Chondrocyte (in vitro differentiated cells): ENCODE measurements around the gene TBX15. TPM values are rescaled to one million over a fixed set of nuclear protein-coding genes. Genes with fewer than 3 reads are reported as not detected.

Source experiments
- DNase-seq: peaks from one replicate; pipeline ENCODE4 v3.0.0; 2021; ENCODE audit warnings: mixed read lengths, low spot score
- H3K27ac Mint-ChIP-seq: one replicate; pipeline ENCODE4 v1.8.0; 2021; ENCODE audit warnings: mild to moderate bottlenecking, moderate library complexity, mixed read lengths; ENCODE audit not compliant: unreplicated experiment
- H3K27me3 Mint-ChIP-seq: 2 replicates; pipeline ENCODE4 v1.8.0; 2021; ENCODE audit warnings: low read depth, mixed read lengths
- H3K36me3 Mint-ChIP-seq: 2 replicates; pipeline ENCODE4 v1.8.0; 2021; ENCODE audit warnings: low read depth, mixed read lengths
- H3K4me1 Mint-ChIP-seq: 2 replicates; pipeline ENCODE4 v1.8.0; 2021; ENCODE audit warnings: low read depth, mild to moderate bottlenecking, mixed read lengths
- H3K4me3 Mint-ChIP-seq: one replicate; pipeline ENCODE4 v1.8.0; 2021; ENCODE audit warnings: mild to moderate bottlenecking, moderate library complexity, mixed read lengths; ENCODE audit not compliant: unreplicated experiment
- H3K9me3 Mint-ChIP-seq: 2 replicates; pipeline ENCODE4 v1.8.0; 2021; ENCODE audit warnings: low read depth, mixed read lengths
- total RNA-seq: library from RNA; stranded (reverse); gene quantifications from 3 replicates; pipeline ENCODE4 v1.2.1, GENCODE V29; 2021
- TF ChIP-seq, protein P1 (sequence below): fragments of 200-600 bp; sonication (generic); IDR thresholded peaks from 2 replicates; pipeline ENCODE4 v1.5.0; 2021; ENCODE audit warnings: antibody characterized with exemption, mild to moderate bottlenecking, moderate library complexity

TBX15 gene
- total RNA-seq, 1 donor from 2014 or later: 41.0 TPM

DNA sequence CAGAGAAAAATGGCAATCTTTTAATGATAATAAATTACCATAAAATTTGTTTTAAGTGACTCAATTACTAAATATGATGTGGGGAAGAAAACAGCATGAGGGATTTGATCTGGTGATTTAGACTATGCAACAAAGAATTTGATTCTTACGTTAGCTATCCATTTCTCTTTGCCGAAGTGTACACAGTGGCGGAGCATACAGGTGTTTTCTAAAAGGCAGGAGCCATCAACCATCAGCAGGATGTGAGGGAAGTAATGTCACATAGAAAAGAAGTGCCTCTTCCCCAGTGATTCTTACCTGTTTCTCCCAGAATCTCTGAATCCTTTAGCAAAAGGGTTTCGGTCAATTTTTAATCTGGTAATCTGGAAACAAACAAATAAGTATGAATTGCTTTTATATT, 74.3 kb downstream of the TBX15 start:
- peaks cover 28% of the 10 kb centered on the region for H3K36me3 Mint-ChIP-seq
- H3K4me3 Mint-ChIP-seq: no peak overlapping the region
- peaks cover 2% of the 10 kb centered on the region for H3K9me3 Mint-ChIP-seq
- H3K27ac Mint-ChIP-seq: no peak overlapping the region
- no peak for DNase-seq
- H3K4me1 Mint-ChIP-seq: no peaks in the 10 kb centered on the region
- H3K27me3 Mint-ChIP-seq: no peaks in the 10 kb centered on the region
- TF ChIP-seq, protein P1, sequence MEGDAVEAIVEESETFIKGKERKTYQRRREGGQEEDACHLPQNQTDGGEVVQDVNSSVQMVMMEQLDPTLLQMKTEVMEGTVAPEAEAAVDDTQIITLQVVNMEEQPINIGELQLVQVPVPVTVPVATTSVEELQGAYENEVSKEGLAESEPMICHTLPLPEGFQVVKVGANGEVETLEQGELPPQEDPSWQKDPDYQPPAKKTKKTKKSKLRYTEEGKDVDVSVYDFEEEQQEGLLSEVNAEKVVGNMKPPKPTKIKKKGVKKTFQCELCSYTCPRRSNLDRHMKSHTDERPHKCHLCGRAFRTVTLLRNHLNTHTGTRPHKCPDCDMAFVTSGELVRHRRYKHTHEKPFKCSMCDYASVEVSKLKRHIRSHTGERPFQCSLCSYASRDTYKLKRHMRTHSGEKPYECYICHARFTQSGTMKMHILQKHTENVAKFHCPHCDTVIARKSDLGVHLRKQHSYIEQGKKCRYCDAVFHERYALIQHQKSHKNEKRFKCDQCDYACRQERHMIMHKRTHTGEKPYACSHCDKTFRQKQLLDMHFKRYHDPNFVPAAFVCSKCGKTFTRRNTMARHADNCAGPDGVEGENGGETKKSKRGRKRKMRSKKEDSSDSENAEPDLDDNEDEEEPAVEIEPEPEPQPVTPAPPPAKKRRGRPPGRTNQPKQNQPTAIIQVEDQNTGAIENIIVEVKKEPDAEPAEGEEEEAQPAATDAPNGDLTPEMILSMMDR: no peak

DNA sequence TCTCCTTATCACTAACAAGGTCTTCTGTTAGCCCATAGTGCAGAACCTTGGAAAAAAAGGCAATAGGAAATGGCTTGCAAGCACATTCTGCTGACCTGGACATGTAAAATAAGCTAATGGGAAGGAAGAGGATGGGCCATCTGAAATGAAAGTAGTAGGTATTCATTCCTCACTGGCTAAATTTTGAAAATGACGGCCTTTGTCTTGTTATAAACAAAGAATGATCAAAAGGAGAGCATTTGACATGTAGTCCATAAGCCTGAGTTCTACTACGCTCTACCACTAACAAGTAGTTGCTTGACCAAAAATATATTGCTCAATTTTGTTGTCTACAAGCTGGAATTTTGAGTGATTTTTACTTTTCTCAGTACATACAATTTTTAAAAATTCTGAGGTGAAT, 75.6 kb downstream of the TBX15 start:
- Mint-ChIP-seq H3K27ac (no peak overlapping the region), H3K4me3 (no peak overlapping the region), H3K36me3 (peaks cover 34% of the 10 kb centered on the region), H3K4me1 (no peaks in the 10 kb centered on the region), H3K27me3 (no peaks in the 10 kb centered on the region), H3K9me3 (peaks cover 2% of the 10 kb centered on the region)
- TF ChIP-seq, protein P1: no peak
- no peak for DNase-seq

- DNase-seq: no peak
- no peaks in the 10 kb centered on the region for H3K4me1 Mint-ChIP-seq
- H3K36me3 Mint-ChIP-seq: peaks cover 39% of the 10 kb centered on the region
- H3K9me3 Mint-ChIP-seq: no peaks in the 10 kb centered on the region
- H3K27ac Mint-ChIP-seq: no peak overlapping the region
- H3K27me3 Mint-ChIP-seq: no peaks in the 10 kb centered on the region
- H3K4me3 Mint-ChIP-seq: no peak overlapping the region
- TF ChIP-seq, protein P1: no peak
Observed at GRCh38 chr1:118911571-118911970, 76.6 kb downstream of the TBX15 start.

GRCh38 chr1:118907466-118907865, 80.7 kb downstream of the TBX15 start:
- DNase-seq: no peak
- Mint-ChIP-seq H3K27me3 (no peaks in the 10 kb centered on the region), H3K27ac (no peak overlapping the region), H3K4me3 (no peak overlapping the region), H3K36me3 (peaks cover 41% of the 10 kb centered on the region), H3K9me3 (no peaks in the 10 kb centered on the region), H3K4me1 (peaks cover 5% of the 10 kb centered on the region)
- TF ChIP-seq, protein P1: no peak

- Mint-ChIP-seq H3K9me3 (no peaks in the 10 kb centered on the region), H3K4me1 (peaks cover 7% of the 10 kb centered on the region), H3K4me3 (no peak overlapping the region), H3K36me3 (peaks cover 40% of the 10 kb centered on the region), H3K27ac (no peak overlapping the region), H3K27me3 (no peaks in the 10 kb centered on the region)
- TF ChIP-seq, protein P1: no peak
- DNase-seq: no peak
Observed at GRCh38 chr1:118905671-118906070, 82.5 kb downstream of the TBX15 start.
